RWPE2 (cell line): ENCODE data around the gene APPBP2.
A peak's percentile ranks its signal among the peaks of the same experiment; 100 is the strongest.

Experiments used
- ATAC-seq: fragments of 200-7000 bp; cut with Tn5 transposase; 3 replicates; pipeline ENCODE4 v1.9.1; 2021; ENCODE audit warnings: low read depth
- DNase-seq: peaks from one replicate; pipeline ENCODE4 v3.0.0-alpha.2; 2020; ENCODE audit warnings: low spot score
- H3K27ac ChIP-seq: fragments of 450-650 bp; 2 replicates; pipeline ENCODE4 v1.5.1; 2017; ENCODE audit warnings: mild to moderate bottlenecking; ENCODE audit not compliant: poor library complexity, severe bottlenecking
- H3K27me3 ChIP-seq: fragments of 250-450 bp; sonication (Bioruptor Pico); 2 replicates; pipeline ENCODE4 v1.5.1; 2021; ENCODE audit warnings: mild to moderate bottlenecking, moderate library complexity; ENCODE audit not compliant: insufficient read depth, poor library complexity, severe bottlenecking
- H3K36me3 ChIP-seq: fragments of 250-450 bp; sonication (Bioruptor Pico); 2 replicates; pipeline ENCODE4 v1.5.1; 2020; ENCODE audit warnings: low read depth, mild to moderate bottlenecking, moderate library complexity
- H3K4me1 ChIP-seq: fragments of 250-450 bp; sonication (Bioruptor Pico); 2 replicates; pipeline ENCODE4 v1.5.1; 2021; ENCODE audit warnings: mild to moderate bottlenecking, moderate library complexity; ENCODE audit not compliant: insufficient read depth, poor library complexity, severe bottlenecking
- H3K4me3 ChIP-seq: fragments of 250-450 bp; sonication (Bioruptor Pico); 2 replicates; pipeline ENCODE4 v1.5.1; 2021; ENCODE audit warnings: mild to moderate bottlenecking, moderate library complexity; ENCODE audit not compliant: severe bottlenecking
- H3K9me3 ChIP-seq: fragments of 250-450 bp; sonication (Bioruptor Pico); 2 replicates; pipeline ENCODE4 v1.5.1; 2021; ENCODE audit warnings: mild to moderate bottlenecking, moderate library complexity; ENCODE audit not compliant: severe bottlenecking
- CTCF ChIP-seq: fragments of 450-650 bp; IDR thresholded peaks from one replicate; pipeline ENCODE4 v1.5.1; 2017; ENCODE audit warnings: mild to moderate bottlenecking, moderate library complexity; ENCODE audit not compliant: poor library complexity, severe bottlenecking

The APPBP2 gene

GRCh38 chr17:60525685-60526514, at the start of gene APPBP2:
APPBP2 (minus strand) TSS chr17:60526242; CDS start chr17:60525931, 311 bp downstream.
- Histone ChIP-seq H3K4me1 (peaks cover 17% of the 10 kb centered on the region), H3K27me3 (no peaks in the 10 kb centered on the region), H3K4me3 (peak within 1 kb of the TSS; percentile 94), H3K36me3 (peaks cover 7% of the 10 kb centered on the region; the same call in 1 of the 2 replicates), H3K27ac (peak within 1 kb of the TSS; percentile 78), H3K9me3 (no peaks in the 10 kb centered on the region)
- peak; percentile 83 for DNase-seq
- TF ChIP-seq CTCF, result no peak
- peak; percentile 87 for ATAC-seq

- Histone ChIP-seq H3K4me1 (no peaks in the 10 kb centered on the region), H3K27me3 (no peaks in the 10 kb centered on the region), H3K4me3 (no peak overlapping the region), H3K9me3 (no peaks in the 10 kb centered on the region), H3K27ac (no peak overlapping the region), H3K36me3 (no peaks in the 10 kb centered on the region)
- ATAC-seq, result no peak
- DNase-seq, result no peak
- no peak for TF ChIP-seq CTCF
Measured at GRCh38 chr17:60573236-60574051, 47.4 kb upstream of the APPBP2 start.

- no peak for ATAC-seq
Measured at GRCh38 chr17:60565233-60565632, 39.2 kb upstream of the APPBP2 start.

GRCh38 chr17:60563743-60564142, 37.7 kb upstream of the APPBP2 start:
- no peaks in the 10 kb centered on the region for H3K36me3 ChIP-seq
- no peak overlapping the region for H3K4me3 ChIP-seq
- TF ChIP-seq CTCF, result no peak
- no peaks in the 10 kb centered on the region for H3K9me3 ChIP-seq
- H3K27me3 ChIP-seq, result no peaks in the 10 kb centered on the region
- DNase-seq, result no peak
- H3K4me1 ChIP-seq, result no peaks in the 10 kb centered on the region
- H3K27ac ChIP-seq, result no peak overlapping the region
- 0 out of 3 replicates have a peak, but pooled peaks have one; percentile 25 for ATAC-seq

More at GRCh38 chr17:60565233-60565632, 39.2 kb upstream of the APPBP2 start:
- no peaks in the 10 kb centered on the region for H3K9me3 ChIP-seq
- no peak for DNase-seq
- no peaks in the 10 kb centered on the region for H3K4me1 ChIP-seq
- no peaks in the 10 kb centered on the region for H3K27me3 ChIP-seq
- no peak overlapping the region for H3K27ac ChIP-seq
- no peak for TF ChIP-seq CTCF
- no peak overlapping the region for H3K4me3 ChIP-seq
- no peaks in the 10 kb centered on the region for H3K36me3 ChIP-seq
